Retinal pigment epithelial cell (primary cell): ENCODE results near the gene CELSR2.

Experiments used
- DNase-seq: peaks from one replicate; pipeline ENCODE4 v3.0.0-alpha.2; 2010; ENCODE audit warnings: low read depth
- H3K4me3 ChIP-seq: 2 replicates; pipeline ENCODE4 v1.5.1; 2011; ENCODE audit warnings: mild to moderate bottlenecking, low read length, control low read depth, moderate library complexity
- CTCF ChIP-seq: conservative IDR thresholded peaks from 2 replicates; pipeline ENCODE4 v1.5.1; 2011; ENCODE audit warnings: low read depth, low read length, control low read depth, inconsistent platforms

The CELSR2 gene, protein sequence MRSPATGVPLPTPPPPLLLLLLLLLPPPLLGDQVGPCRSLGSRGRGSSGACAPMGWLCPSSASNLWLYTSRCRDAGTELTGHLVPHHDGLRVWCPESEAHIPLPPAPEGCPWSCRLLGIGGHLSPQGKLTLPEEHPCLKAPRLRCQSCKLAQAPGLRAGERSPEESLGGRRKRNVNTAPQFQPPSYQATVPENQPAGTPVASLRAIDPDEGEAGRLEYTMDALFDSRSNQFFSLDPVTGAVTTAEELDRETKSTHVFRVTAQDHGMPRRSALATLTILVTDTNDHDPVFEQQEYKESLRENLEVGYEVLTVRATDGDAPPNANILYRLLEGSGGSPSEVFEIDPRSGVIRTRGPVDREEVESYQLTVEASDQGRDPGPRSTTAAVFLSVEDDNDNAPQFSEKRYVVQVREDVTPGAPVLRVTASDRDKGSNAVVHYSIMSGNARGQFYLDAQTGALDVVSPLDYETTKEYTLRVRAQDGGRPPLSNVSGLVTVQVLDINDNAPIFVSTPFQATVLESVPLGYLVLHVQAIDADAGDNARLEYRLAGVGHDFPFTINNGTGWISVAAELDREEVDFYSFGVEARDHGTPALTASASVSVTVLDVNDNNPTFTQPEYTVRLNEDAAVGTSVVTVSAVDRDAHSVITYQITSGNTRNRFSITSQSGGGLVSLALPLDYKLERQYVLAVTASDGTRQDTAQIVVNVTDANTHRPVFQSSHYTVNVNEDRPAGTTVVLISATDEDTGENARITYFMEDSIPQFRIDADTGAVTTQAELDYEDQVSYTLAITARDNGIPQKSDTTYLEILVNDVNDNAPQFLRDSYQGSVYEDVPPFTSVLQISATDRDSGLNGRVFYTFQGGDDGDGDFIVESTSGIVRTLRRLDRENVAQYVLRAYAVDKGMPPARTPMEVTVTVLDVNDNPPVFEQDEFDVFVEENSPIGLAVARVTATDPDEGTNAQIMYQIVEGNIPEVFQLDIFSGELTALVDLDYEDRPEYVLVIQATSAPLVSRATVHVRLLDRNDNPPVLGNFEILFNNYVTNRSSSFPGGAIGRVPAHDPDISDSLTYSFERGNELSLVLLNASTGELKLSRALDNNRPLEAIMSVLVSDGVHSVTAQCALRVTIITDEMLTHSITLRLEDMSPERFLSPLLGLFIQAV (N-terminal part only)

DNA sequence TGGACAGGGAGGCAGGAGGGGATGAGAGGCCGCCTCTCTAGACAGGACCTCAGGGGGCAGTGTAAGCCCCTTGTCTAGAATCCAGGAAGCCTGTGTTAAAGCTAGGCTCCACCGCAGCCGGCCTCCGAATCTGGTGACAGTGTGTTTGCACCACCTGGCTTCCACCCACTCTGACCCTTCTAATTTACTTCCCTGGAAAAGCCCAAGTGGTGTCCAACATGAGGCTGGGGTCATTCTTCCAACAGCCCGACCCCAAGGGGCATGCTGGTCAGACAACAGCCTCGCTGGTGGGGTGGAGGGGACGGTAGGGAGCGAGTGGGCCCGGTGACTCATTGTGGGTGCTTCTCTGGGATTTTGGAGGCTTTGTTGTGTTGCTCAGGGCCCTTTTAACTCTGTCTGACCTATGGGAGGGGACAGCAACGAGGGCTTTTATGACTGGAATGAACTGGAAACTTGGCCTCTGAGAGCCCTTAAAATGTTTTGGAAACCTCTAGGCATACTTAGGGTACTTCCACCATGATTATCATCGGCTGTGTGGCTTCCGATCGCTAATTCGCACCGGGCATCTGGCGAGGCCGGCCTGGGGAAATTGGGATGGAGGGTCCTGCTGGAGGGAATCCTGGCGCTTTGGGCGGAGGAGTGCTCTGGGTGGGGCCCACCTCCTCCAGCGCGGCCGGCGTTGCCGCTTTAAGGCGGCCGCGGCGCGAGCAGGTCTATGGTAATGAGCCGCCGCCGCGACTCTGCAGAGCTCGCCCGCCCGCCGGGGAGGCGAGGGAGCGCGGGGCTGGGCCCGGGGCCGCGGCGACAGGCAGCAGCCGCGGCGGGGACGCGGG, at the start of gene CELSR2:
Gene CELSR2 (plus strand): TSS at position 743 of the 833 bp plus-strand sequence. CDS start 541 bp downstream, outside the sequence.
- peak within 1 kb of the TSS; percentile 32 for H3K4me3 ChIP-seq
- no peak for DNase-seq
- no peak for TF ChIP-seq CTCF

DNA sequence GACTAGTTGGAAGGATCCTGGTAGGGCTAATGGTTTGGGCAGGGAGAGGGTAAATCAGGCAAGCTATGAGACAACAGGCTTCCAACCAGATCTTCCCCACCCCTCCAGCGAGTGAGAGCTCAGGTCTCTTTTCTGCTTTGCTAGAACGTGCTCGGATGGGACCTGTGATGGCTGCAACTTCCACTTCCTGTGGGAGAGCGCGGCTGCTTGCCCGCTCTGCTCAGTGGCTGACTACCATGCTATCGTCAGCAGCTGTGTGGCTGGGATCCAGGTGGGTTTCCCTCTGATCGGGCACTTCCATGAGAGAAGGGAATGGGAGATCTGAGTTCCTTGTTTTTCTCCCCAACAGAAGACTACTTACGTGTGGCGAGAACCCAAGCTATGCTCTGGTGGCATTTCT, 49.6 kb upstream of the CELSR2 start:
- DNase-seq, result no peak
- TF ChIP-seq CTCF, result no peak
- H3K4me3 ChIP-seq, result no peak overlapping the region

DNA sequence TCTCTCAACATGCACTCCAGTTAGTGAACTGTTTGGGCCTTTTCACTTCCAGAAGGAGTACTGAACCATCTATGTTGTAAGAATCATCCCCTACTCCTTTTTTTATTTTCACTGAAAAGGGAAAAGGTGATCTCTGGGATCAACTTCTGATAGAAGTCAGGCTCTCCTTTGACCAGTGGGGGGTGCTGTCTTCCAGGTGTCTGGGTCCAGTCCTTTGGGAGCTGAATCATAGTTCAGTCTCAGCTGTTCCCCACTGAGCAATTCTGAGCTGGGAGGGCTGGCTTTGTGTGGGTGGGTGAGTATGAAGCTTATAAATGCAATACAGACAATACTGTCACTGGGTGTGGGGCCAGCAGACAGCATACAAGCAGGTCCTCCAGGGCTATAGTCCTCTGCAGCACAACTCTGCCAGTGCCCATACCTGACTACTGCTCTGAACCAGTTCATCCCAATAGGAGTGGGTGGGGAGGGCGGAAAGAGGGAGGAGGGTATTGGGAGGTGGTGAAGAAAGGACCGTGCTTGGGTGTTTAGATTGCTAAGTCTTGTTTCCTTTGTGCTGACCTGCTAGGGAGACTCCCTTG, 48.1 kb upstream of the CELSR2 start:
- H3K4me3 ChIP-seq, result no peak overlapping the region
- TF ChIP-seq CTCF, result peak; percentile 83
- DNase-seq, result no peak

GRCh38 chr1:109204484-109204883, 44.9 kb upstream of the CELSR2 start:
- no peak overlapping the region for H3K4me3 ChIP-seq
- DNase-seq, result no peak
- TF ChIP-seq CTCF, result no peak

DNA sequence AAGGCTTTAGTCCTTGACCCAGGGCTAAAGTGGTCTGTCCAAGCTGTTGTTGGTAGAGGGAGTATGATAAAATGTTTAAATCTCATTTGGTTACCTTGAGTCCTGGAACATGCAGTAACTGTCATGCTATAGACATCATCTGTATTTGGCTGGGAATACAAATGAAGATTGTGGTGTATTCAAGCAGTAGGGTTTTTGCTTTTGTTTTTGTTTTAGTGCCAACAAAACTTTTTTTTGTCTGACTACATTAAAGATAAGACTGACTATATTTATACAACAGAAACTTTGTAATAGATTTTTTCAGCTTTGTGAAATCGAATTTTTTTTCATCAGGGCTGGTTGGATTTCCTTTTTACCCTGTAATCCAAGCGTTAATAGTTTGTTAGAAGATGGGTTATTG, 43.0 kb upstream of the CELSR2 start:
- DNase-seq, result no peak
- H3K4me3 ChIP-seq, result no peak overlapping the region
- TF ChIP-seq CTCF, result no peak
